Kidney tubule cell (primary cell): ENCODE data around the gene TMEM191B.
"Not testable (repeated sequence)": the region's sequence is repeated elsewhere in the genome, so short reads cannot be mapped to it uniquely, and the experiment has no call there.

Source experiments
- DNase-seq: peaks from one replicate; pipeline ENCODE4 v3.0.0-alpha.2; 2018; ENCODE audit warnings: low spot score

TMEM191B gene

DNA sequence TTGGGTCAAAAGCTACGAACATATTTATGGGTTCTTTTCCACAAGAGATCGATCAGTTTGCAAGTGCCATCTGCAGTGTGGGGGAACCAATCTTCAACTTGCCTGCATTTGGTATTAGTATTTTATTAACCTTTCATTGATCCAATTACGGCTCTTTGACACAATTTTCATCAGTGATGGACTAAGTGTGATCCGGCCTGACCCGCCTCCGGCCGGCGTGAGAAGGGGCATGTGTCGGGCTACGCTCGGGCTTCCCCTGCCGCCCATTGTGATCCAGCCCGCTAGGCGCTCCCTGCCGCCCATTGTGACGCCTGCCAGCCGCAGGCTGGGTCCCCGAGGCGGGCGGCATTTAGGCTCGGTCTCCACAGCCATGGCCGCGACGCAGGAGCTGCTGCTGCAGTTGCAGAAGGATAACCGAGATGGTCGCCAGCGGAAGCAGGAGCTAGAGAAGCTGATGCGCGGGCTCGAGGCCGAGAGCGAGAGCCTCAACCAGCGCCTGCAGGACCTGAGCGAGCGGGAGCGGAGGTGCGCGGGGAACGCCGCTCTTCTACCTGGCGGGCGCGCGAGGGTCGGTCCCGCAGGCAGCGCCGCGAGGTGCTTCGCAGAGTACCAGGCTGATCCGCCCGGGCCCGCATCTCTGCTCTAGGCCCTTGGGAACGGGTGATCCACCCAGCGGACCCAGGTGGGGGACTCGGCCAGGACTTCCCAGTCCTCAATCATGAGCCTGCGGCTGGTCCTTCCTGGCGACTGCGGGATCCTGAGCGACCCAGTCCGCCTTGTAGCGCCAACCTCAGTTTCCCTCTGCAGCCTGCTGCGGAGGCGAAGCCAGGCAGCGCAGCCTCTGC lies at the start of gene TMEM191B:
Gene TMEM191B, plus strand, starts transcription at position 51 of the 845 bp plus-strand sequence. Its CDS starts 179 bp downstream, at position 230.
- not testable (repeated sequence) for DNase-seq

DNA sequence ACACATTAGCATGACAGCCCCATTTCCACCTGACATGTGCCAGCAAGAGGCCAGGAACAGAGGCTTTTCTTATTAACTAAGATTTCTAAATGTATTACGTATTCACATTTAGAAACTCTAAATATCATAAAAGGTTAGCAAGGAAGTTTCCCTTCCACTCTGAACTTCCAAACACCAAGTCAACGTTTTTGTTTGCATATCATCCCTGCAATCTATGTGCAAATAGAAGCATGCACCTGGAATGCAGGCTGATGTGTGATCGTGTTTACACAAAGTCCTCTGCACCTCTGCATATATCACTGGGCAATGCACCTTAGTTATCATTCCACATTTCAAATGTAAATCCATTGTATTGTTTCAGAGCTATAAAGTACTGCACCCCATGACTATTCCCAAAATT lies 31.4 kb upstream of the TMEM191B start:
- not testable (repeated sequence) for DNase-seq

DNA sequence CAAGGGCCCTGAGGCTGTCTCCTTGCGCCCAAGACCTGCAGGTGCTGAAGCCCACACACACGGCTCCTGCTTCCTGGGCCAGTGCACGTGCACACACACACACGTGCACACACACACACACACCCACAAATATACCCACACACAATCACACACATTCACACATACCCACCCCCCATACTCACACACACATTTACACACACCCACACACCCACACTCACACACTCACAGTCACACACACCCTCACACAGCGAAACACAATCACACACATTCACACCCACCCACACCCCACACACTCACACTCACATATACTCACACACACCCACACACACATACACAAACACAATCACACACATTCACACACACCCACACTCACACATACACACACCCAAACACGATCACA lies 16.3 kb upstream of the TMEM191B start:
- DNase-seq, result not testable (repeated sequence)

DNA sequence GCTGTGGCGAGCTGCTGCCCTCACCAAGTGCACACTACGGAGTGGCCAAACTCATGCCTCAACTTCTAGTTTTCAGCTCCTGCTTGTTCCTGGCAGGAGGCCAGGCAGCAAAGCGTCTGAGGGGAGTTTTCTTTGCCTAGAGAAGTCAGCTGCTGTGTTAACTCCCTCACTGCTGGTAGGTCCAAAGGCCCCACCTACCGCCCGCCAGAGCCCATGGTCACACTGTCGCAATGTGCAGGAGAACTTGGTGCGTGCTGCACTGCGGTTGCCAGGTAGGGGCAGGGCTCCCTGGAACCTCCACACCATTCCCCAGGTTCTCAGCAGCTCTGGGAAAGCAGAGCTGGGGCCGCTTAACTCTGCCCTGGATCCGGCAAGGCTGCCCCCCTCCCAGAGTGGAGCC lies 15.2 kb upstream of the TMEM191B start:
- not testable (repeated sequence) for DNase-seq

DNA sequence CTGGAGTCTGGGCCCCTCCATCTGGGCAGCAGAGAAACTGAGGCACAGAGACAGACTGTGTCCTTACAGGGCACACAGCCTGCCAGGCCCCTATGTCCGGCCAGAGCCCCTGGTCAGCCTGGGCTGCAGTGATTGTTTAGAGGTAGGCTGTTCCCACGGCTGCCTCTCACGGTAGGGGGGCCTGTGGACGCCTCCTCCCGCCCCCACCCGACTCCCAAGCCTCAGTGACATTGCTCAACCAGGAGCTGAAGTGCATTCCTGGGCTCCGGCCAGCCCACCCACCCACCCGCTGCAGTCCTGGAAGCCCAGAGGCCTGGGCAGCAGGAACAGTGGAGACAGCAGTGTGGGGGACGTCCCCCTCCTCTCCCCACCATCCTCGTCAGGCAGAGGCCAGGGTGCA lies 14.1 kb upstream of the TMEM191B start:
- DNase-seq, result not testable (repeated sequence)

DNA sequence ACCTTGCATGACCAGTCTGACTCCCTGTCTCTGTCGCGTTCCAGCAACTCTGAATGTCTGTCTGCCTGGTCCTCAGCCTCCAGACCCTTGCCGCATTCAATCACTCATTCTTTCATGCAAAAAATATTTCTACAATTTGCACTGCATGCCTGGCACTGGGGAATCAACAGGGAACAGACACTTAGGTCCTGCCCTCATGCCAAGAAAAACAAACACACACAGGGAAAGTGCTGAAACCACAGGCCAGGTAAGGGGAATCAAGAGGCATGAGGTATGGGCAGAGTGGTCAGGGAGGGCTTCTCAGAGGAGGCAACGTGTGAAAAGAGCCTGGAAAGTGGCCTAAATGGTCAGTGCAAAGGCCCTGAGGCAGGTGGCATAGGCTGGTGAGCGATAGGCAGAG lies 9.5 kb upstream of the TMEM191B start, which contains the start of gene GGTLC3:
Gene GGTLC3, minus strand, starts transcription at position 101 of the 400 bp plus-strand sequence. CDS start 264 bp downstream, outside the sequence.
- not testable (repeated sequence) for DNase-seq

DNA sequence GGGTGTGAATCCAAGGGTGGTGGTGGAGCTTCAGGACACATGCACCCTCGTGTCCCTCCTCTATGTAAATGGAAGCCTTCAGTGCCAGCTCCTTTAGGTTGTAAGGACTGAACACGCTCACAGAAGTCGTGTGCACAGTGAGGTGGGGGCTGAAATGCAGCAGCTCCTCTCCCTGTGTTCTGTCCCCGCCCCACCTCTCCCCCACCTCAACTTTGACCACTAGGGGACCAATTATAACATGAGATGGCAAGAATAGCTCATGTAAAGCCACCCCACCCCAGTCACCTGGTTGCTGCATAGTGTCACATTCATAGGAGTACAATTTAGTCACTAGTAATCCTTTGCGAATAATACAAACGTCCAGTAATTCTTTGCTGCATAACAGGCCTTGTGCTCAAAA lies 4.8 kb upstream of the TMEM191B start:
- not testable (repeated sequence) for DNase-seq

DNA sequence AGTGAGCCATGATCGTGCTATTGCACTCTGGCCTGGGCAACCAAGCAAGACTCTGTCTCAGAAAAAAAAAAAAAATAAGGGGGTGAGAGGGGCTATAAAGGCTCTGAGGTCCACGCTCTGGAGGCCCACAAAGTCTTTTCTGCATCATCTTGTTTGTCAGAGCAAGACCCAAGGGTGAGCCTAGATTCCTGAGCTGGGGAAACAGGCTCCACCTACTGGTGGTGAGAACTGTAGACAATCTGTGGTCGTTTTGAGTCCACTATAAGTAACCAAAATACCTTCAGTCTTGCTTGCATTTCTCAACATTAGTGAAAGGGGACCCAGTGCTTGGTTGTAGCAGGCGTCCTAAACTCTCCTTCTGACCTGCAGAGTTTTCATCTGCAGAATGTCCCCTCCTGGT lies 4.3 kb upstream of the TMEM191B start:
- not testable (repeated sequence) for DNase-seq

DNA sequence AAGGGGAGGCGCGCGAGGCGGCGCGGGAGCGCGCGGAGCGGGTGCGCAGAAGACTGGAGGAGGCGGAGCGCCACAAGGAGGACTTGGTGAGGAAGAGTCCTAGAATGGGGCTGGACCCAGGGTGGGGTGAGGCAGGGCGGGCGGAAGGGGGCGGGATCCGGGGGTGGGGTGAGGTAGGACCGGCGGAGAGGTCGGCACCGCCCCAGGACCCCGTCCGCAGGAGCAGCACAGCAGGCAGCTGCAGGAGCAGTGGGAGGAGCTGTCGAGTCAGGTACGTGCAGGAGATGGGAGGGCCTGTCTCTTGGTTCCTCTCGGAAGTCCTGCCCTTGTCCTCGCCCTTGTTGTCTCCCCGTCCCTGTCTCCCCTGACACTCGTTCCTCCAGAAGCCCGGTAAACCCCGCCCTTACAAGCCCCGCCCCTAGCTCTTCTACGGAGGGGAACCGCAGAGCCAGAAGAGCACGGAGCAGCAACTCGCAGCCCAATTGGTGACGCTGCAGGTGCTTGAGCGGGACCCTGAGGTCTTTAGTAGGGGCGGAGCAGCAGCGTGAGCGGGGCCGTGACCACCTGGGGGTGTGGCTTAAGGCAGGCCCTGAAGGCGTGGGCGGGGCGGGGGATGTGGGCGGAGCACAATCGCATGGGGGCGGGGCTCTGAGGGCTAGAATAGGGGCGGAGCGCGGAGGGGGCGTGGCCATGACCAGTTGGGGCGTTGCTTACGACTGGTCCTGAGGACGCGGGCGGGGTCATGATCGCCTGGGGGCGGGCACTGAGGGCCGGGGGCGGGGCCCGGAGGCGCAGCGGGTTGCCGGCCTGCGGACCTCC lies 1.2 kb downstream of the TMEM191B start:
- DNase-seq, result peak; percentile 72

DNA sequence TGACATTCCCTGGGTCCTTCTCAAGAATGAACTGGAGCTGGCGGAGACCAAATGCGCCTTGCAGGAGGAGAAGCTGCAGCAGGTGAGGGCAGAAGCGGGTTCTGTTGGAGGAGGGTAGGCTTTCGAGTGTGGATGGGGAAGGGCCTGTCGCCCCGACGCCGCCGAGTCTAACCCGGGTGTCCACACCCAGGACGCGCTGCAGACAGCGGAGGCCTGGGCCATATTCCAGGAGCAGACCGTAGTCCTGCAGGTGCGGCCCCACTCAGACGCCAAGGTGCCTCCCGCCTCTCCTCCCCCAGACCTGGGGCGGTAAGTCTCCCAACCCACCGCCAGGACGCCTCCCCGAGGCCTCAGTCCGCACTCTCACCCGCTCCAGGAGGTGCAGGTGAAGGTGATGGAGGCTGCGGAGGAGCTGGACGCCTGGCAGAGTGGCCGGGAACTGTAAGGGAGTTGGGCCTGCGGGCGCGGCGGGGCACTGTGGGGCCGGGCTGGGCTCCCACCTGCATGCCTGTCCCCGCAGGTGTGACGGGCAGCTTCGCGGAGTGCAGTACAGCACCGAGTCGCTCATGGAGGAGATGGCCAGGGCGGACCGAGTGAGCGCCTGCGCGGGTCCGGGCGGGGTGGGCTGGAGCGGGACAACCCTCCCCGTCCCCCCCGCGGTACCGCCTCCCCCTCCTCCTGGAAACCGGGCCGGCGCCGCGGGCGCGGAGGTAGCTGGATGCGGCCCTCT lies 2.0 kb downstream of the TMEM191B start:
- DNase-seq, result not testable (repeated sequence)

DNA sequence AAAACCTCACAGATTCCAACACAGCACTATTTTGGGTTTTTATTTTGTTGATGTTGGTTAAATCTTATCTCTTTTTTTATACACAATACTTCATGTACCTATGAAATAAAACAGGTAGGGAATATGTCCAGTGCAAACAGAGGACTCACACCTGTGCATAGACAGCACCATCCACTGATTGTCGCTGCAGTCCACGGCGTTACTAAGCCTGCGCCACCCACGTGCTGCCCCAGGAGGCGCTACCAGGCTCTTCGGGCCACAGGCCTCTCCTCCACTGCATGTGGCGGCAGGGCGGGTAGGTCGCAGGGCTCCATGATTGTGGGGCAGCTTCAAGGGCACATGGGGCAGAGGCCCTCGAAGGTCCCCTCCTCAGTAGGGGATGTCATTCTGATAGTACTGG lies 6.0 kb downstream of the TMEM191B start:
- not testable (repeated sequence) for DNase-seq

DNA sequence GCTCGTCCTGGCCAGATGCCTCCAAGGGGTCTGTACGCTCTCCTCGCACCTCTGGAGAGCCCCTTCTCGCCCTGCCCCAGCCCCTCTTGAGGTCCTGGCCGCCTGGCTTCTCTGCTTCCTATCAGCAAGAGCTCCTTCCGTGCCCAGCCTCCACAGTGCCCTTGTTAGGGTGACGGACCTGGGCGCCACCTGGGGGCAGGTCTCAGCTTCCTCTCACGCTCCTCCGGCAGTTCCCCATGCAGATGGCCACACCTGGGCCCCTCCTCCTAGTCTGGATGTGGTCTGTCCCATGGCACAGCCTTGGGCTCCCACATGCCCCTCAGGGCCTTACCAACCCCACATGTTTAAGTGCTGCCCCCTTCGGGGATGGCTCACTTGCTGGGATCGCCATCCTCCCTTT lies 6.7 kb downstream of the TMEM191B start:
- DNase-seq, result not testable (repeated sequence)

DNA sequence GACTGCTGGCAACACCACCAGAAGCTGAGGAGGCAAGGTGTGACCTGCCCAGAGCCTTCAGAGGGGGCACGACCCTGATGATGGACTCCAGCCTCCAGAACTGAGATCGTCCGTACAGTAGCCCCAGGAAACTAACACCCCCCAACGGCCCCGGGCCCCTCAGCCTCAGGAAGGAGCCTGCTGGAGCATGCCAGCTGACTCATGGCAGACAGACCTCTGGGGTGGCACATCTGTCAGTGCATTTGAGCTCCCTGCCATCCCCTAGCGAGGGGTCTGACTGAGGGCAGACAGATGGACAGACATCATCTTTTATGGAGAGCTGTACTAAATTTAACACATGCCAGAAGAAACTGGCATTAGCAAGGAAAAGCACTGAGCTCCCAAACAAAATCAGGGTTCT lies 12.4 kb downstream of the TMEM191B start:
- DNase-seq, result not testable (repeated sequence)

DNA sequence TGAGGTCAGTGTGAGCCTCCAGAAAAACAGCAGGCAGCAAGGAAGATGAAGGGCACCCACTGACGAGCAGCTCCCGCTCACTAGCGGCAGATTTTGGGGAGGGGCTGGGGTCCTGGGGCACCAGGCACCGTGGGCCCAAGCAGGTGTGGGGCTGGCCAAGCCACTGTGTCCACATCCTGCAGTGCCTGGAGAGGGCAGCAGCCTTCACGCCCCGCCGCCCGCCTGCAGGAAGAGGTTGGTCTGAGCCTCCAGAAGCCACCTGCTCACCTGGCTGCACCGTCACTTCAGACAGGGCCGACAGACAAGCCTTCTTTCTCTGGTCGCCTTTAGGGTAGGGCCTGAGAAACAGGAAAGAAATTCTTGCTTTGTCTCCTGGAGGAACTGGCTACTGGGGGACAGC lies 15.8 kb downstream of the TMEM191B start:
- not testable (repeated sequence) for DNase-seq

DNA sequence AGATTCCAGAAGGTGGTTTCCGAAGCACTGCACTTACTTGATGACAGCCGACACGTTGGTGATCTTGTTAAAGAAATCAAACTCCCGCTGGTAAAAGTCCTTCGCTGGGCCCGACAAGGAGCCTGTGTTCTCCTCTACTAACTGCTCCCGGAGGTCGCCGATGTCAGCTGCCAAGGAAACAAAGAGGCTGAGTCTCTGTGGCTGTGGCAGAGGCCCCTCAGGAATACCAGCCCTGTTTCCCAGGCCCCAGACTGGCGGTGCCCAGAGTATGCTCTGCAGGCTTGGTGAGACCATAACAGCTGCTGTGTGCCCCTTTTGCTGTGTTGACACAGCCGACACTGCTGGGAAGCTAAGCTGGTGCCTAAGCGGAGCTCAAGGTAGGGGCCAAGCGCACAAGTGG lies 17.0 kb downstream of the TMEM191B start:
- DNase-seq, result not testable (repeated sequence)

DNA sequence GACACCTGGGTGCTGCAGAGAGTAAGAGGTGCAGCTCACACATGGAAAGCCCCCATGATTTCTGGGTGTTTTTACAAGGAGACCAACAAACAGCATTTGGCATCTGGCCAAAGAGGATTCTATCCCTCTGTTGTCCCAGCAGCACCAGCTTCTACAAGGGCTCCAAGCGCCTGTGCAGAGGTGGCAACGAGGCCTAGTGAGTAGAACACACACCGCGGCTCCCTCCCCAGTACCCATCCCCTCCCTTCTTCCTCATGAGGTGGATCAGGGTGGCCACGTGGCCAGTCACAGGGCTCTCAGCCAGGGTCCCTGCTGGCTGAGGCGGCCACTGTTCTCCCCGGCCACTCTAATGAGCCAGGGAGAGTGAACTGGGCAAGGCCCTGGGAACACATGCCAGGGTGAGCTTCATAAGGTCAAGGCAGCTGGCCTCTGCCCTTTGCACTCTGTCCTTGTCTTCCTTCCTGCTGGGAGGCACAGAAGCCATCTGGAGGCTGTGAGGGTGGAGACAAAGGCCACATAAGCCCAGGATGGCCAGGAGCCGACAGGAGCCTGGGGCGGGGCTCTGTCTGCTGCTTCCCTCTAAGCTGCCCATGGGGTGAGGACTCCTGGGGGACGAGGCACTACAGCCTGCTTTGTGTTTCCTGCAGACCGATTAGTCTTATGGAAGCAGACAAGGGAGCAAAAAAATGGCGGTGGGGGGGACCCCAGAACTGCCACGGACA lies 22.0 kb downstream of the TMEM191B start:
- not testable (repeated sequence) for DNase-seq

DNA sequence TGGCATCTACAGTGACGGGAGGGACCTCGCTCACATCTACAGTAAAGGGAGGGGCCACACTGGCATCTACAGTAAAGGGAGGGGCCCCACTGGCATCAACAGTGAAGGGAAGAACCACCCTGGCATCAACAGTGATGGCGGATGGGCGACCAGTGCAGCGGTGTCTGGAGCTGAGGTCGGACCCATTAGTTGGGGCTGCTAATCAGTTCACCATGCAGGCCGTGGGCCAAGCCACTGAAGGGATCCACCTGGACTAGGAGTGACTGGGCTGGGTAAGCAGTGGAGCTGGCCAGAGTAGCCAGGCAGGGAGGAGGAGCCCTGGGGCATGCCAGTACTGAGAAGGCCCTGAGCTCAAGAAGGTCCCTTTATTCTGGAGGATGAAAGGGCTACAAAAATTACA lies 23.4 kb downstream of the TMEM191B start:
- not testable (repeated sequence) for DNase-seq

DNA sequence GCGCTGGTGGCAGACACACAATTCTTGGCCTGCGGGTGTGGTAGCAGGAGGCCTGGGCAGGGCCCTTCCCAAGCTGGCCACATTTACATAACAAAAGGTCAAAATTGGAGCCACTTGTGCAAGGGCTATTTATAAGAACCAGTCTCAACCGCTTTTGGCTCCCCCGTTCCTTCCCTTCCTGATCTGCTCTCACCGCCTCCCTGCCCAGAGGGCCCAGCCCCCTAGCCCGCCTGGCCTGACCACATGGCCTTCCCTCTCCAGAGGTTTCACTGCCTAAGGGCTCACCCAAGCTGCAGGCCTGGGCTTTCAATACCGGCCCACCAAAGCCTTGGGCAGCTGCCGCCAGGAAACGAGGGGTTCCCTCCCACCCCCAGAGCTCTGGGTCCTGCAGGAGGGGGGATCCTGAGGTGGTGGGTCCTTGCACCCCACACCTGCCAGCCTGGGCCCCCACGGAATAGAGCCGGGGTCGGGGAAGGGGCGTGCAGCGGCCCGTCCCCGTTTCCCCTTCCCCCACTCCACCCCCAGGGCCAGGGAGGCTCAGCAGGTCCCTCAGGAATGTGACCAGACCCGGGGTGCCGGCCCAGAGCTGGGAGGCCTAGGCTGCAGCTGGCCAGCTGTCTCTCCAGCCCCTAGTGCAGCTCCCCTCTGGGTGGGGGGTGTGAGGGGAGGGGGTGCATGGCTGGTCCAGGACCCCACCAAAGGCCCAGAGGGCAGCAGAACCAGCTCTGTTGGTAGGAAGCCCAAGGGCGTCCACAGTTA lies 25.4 kb downstream of the TMEM191B start:
- not testable (repeated sequence) for DNase-seq

DNA sequence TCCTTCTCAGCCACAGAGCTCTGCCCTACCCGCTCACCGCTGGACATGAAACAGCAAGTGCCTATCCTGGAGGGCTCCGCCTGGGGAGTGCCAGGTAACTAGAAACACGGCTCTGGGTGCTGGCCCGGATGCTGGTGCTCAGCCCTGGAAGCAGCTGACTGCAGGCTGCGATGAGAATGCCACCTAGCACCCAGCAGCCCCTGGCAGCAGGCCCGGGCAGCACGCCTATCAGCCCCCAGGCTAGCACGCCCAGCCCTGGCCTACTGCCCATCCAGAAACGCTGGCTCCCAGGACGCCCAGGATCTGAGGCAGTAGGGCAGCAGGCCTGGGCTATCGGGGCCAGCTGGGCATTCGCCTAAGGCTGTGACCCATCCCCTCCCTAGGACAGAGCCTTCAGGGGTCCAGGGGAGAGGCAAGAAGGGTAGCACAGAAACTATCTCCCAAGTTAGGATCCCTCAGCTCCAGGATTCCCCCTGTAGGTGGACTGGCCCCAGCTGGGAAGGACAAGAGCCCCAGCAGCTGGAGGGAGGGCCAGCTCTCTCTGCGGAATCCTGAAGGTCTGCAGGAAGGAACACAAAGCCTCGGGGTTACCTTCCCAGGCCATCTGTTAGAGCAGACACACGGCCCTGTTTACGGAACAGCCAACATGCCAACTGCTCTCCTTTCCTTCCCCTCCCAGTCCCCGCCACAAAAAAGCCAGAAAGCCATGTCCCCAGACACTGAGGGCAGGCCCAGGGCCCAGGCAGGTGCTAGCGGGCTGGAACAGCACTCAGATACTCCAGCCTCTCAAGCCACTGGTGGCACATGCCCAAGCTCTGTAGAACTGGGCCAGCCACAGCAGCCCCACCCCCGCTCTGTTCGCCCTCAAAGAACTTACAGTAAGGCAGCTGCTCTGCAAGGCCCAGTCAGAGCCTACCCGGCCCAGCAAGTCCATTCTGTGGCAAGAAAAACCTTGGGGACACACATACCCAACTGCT lies 27.0 kb downstream of the TMEM191B start:
- not testable (repeated sequence) for DNase-seq
